GM19372 (cell line): ENCODE data around the gene SAC3D1.
"Not testable (repeated sequence)": the region's sequence is repeated elsewhere in the genome, so short reads cannot be mapped to it uniquely, and the experiment has no call there.

Experiments
- ATAC-seq: cut with Tn5 transposase; IDR thresholded peaks from one replicate; pipeline ENCODE4 v1.9.1; 2021; ENCODE audit warnings: mild to moderate bottlenecking, low read depth, moderate library complexity; ENCODE audit not compliant: unreplicated experiment

The SAC3D1 gene

GRCh38 chr11:65040847-65041622 is at the start of gene SAC3D1:
SAC3D1 (plus strand) TSS chr11:65041210; CDS start chr11:65041293, 83 bp downstream.
- ATAC-seq, result peak; percentile 84

DNA sequence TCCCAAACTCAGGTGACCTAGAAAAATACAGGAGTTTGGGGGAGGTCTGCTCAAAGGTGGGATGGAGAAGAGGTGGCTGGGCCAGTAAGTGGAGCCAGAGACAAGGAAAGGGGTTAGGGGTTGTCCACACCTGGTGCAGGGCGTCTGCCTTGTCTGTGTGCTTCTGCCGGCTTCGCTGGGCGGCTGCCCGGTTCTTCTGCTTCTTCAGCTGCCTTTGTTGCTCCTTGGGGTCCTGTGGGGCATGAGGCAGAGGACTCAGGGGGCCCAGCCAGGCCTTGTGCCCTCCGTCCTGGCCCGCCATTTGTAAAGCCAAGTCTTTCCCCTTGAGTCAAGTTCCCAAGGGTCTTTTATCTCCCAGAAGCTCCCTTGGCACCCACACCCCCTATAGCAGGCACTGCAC is 46.7 kb upstream of the SAC3D1 start:
- ATAC-seq, result no peak

- no peak for ATAC-seq
Measured at GRCh38 chr11:64996327-64996709, 44.7 kb upstream of the SAC3D1 start.

DNA sequence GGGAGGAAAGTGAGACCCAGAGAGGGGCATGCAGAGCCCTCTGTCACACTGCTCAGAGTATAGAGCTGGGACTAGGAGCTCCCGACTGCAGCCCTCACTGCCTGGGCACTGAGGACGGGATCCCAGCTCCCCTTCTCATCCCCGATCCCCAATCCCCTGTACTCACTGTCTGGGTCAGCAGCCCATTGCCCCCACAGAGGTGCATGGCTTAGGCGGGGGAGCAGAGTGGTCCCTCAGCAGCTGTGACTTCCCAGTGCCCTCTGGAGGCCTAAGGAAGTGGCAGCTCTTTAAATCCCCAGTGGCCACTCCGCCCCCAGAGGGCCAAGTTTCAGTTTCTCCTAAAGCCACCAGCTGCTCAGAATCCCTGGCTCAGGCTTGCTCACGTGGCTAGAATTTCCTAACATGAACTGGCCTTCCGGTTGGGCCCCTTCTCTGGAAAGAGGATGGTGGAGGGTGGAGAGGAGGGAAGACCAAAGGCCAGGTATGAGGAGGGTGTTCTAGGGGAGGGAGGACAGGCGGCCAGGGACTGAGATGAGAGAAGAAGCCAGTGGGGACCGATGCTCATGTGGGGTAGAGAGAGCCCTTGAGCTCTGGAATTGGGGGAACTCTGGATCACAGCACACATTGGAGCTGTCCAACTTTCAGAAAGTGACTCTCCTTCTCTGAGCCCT is 44.2 kb upstream of the SAC3D1 start, which contains the start of gene BATF2:
TSS of gene BATF2 (minus strand) at position 262 of the 671 bp plus-strand sequence. CDS start at position 205, 57 bp downstream.
- ATAC-seq, result no peak

- no peak for ATAC-seq
Measured at GRCh38 chr11:64998141-64998540, 42.9 kb upstream of the SAC3D1 start.

GRCh38 chr11:64998690-64999431 is 42.1 kb upstream of the SAC3D1 start:
- ATAC-seq, result no peak

GRCh38 chr11:64999478-64999877 is 41.5 kb upstream of the SAC3D1 start:
- no peak for ATAC-seq

- no peak for ATAC-seq
Measured at GRCh38 chr11:65002706-65003105, 38.3 kb upstream of the SAC3D1 start.

DNA sequence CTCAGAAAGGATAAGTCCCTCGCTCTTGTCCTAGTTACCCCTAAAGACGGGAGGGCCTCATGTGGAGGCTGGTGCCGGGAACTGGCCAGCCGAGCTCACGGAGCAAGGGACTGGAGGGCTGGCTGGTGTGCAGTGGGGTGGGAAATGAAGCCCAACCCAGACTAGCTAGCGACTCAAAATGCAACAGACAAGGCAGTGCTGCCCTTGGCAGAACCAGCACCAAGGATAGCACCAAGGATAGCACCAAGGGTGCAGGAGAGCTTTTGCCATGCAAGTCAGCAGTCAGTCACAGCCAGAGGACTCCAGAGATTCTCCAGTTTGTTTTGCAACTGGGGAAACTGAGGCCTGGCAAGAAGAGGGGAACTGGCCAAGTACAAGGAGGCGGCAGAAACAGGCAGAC is 37.7 kb upstream of the SAC3D1 start:
- ATAC-seq, result no peak

- not testable (repeated sequence) for ATAC-seq
Measured at GRCh38 chr11:65003968-65004367, 37.0 kb upstream of the SAC3D1 start.

DNA sequence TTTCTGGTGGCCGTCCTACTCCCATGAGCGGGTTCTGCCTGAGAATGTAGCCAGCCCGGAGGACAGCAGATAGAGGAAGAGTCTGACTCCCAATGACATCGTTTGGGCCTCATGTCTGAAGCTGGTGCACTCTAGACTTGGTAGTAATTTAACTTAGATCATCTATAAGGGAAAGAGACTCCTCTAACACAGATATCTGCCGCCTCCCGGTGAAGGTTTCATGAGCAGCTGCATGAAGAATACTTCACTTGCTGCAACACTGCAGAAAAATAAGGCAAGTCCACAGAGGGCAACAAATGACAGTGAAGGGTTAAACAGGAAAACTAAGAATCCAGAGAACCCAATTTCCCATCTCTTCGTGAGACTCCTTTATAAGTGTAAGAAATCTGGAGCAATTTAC is 33.0 kb upstream of the SAC3D1 start:
- no peak for ATAC-seq

GRCh38 chr11:65008873-65009272 is 32.1 kb upstream of the SAC3D1 start:
- no peak for ATAC-seq

DNA sequence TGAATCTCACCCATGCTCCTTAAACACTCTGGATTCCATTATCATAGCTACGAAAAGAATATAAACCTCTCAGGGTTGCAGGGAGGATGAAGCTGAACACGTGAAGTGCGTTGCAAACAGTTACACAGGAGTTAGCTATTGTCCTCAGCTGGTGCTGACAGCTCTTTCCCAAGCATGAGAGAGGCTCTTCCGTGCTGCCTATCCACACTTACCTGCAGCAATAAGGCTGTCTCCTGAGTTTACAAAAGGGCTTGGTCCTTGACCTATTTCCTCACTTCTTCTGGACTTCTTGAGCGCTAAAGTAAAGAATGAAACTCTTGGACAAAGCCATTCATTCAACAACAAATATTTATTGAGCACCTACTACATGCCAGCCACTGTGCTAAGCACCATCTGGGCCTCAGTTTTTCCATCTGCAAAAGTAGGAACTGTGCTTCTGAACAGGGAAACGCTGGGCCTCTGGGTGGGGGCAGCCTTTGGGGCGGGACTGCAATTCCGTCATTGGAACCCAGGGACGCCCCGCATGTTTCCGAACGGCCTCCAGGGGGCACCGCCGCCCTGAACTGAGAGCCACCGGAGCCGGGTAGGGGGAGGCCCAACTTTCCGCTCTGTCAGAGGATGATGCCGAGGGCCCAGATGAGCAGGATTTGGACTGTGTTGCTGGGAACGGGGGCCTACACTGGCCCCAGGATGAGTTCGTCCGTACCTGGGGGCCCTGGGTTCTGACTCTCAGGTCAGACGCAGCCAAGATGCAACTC is 27.7 kb upstream of the SAC3D1 start:
- ATAC-seq, result peak; percentile 63

- peak; percentile 68 for ATAC-seq
Measured at GRCh38 chr11:65013888-65014725, 26.9 kb upstream of the SAC3D1 start, which contains the start of gene ARL2. ARL2 (plus strand) TSS chr11:65014160; CDS start chr11:65014208, 48 bp downstream.

- ATAC-seq, result no peak
Measured at GRCh38 chr11:65014726-65015227, 26.2 kb upstream of the SAC3D1 start.

- ATAC-seq, result no peak
Measured at GRCh38 chr11:65016705-65017104, 24.3 kb upstream of the SAC3D1 start.

- no peak for ATAC-seq
Measured at GRCh38 chr11:65017937-65018336, 23.1 kb upstream of the SAC3D1 start.

DNA sequence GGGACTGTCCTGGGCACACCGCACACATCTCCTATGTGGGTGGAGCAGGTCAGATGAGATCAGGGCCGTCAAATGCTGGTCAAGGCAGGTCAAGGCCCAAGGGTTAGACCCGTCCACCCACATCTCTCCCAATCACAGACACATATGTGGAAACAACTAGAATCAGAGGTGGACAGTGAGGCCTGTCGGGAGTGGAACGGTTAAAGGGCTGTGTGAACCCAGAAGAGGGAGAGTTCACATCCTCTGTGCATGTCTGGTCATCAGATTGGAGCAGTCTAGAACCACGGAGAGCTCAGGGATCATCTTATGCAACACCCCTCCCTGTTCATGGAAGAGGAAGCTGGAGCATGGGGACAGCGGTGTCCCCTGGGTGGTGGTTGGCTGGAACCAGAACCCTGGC is 21.2 kb upstream of the SAC3D1 start:
- ATAC-seq, result no peak

- ATAC-seq, result no peak
Measured at GRCh38 chr11:65021003-65021402, 20.0 kb upstream of the SAC3D1 start.
